22Rv1 (cell line): Measurements from ENCODE around the gene KASH5.

Experiments
- CTCF ChIP-seq: fragments of 450-650 bp; IDR thresholded peaks from 2 replicates; pipeline ENCODE4 v1.5.1; 2017; ENCODE audit warnings: mild to moderate bottlenecking
- ZFX ChIP-seq: fragments of 450-650 bp; IDR thresholded peaks from 2 replicates; pipeline ENCODE4 v1.6.1; 2017; ENCODE audit warnings: antibody characterized with exemption, borderline replicate concordance

- TF ChIP-seq ZFX (no peak), CTCF (no peak)
These were observed 57.9 kb downstream of the KASH5 start for GRCh38 chr19:49445997-49446396.
